Muscle of leg (tissue), 11 donors: ENCODE results near the gene RFC2. TPM values are rescaled to one million over a fixed set of nuclear protein-coding genes. Genes with fewer than 3 reads are reported as not detected.
"Not testable (repeated sequence)": the region's sequence is repeated elsewhere in the genome, so short reads cannot be mapped to it uniquely, and the experiment has no call there.

ENCODE experiments used
- DNase-seq: peaks from one replicate; pipeline ENCODE4 v3.0.0; 2013
- H3K27ac ChIP-seq: one replicate; pipeline ENCODE4 v1.5.1; 2013; ENCODE audit warnings: mild to moderate bottlenecking, low read length, control low read depth
- H3K27me3 ChIP-seq: one replicate; pipeline ENCODE4 v1.6.1; 2013; ENCODE audit warnings: low read length; ENCODE audit not compliant: control insufficient read depth, insufficient read depth
- H3K36me3 ChIP-seq: one replicate; pipeline ENCODE4 v1.6.1; 2013; ENCODE audit warnings: low read length; ENCODE audit not compliant: control insufficient read depth, insufficient read depth
- H3K4me1 ChIP-seq: one replicate; pipeline ENCODE4 v1.6.1; 2013; ENCODE audit warnings: low read length; ENCODE audit not compliant: control insufficient read depth, insufficient read depth
- H3K4me3 ChIP-seq: one replicate; pipeline ENCODE4 v1.5.1; 2013; ENCODE audit warnings: low read length, control low read depth
- H3K9me3 ChIP-seq: replicated peaks from 2 replicates; pipeline ENCODE4 v1.6.1; 2013; ENCODE audit warnings: low read depth, low read length; ENCODE audit not compliant: control insufficient read depth
- WGBS: methylation state at CpG from one replicate; pipeline ENCODE4 v1.1.5; 2013; ENCODE audit warnings: missing lambda C conversion rate; ENCODE audit not compliant: insufficient coverage; 5-methylcytosine and 5-hydroxymethylcytosine counted together
- polyA plus RNA-seq, 8 donors: library from polyadenylated mRNA; unstranded; fragments of 120-200 nt; gene quantifications; one replicate each; pipeline versions ENCODE4 v1.2.1 to v1.2.3, GENCODE V29; 2013; ENCODE audit warnings: inconsistent platforms in 1 of 8, low replicate concordance in 1 of 8; ENCODE audit not compliant: insufficient read length in 8 of 8, insufficient read depth in 1 of 8
- total RNA-seq: library from RNA; stranded (reverse); fragments of 120-200 nt; gene quantifications from one replicate; pipeline ENCODE4 v1.2.4, GENCODE V29; 2013

The RFC2 gene
- total and polyA plus RNA-seq, 9 donors = 27.5 to 39.5 (median 38.0) TPM

- Histone ChIP-seq H3K9me3 (no peaks in the 10 kb centered on the region), H3K4me1 (peaks cover 22% of the 10 kb centered on the region), H3K27ac (no peak overlapping the region), H3K27me3 (no peaks in the 10 kb centered on the region), H3K36me3 (no peaks in the 10 kb centered on the region), H3K4me3 (no peak overlapping the region)
- no peak for DNase-seq
- 80% methylated on average over 2 of the region's 13 CpGs for WGBS
Observed at GRCh38 chr7:74267756-74268565, 13.8 kb upstream of the RFC2 start.

DNA sequence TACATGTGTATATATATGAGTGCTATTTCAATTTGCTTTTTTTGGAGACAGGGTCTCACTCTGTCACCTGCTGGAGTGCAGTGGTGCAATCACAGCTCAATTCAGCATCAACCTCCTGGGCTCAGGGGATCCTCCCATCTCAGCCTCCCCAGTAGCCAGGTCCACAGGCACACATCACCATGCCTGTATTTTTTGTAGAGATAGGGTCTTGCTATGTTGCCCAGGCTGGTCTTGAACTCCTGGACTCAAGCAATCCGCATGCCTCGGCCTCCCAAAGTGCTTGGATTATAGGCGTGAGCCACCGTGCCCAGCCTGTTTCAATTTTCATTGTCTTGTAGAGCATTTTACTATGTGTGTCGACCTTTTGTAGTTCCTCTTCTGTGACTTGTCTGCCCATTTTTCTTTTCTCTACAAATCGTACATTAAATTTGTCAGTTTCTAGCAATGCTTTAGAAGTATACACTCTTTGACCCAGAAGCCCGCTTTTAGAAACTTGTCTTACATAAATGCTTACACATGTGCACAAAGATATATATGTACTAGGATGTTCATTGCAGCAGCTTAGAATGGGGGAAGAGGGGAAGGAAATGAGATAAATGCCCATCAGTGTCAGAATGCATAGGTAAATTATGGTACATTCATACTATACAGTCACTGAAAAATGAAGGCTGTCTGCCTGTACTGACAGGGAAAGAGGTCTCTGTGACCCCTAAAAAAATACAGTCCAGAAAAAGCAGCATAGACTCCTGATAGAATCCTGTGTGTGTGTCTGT, 12.2 kb upstream of the RFC2 start:
- no peak overlapping the region for H3K27ac ChIP-seq
- DNase-seq = no peak
- no peak overlapping the region for H3K4me3 ChIP-seq
- H3K27me3 ChIP-seq = no peaks in the 10 kb centered on the region
- H3K36me3 ChIP-seq = no peaks in the 10 kb centered on the region
- WGBS = 61% methylated on average over 5 of the region's 7 CpGs
- H3K9me3 ChIP-seq = no peaks in the 10 kb centered on the region
- H3K4me1 ChIP-seq = peaks cover 19% of the 10 kb centered on the region

DNA sequence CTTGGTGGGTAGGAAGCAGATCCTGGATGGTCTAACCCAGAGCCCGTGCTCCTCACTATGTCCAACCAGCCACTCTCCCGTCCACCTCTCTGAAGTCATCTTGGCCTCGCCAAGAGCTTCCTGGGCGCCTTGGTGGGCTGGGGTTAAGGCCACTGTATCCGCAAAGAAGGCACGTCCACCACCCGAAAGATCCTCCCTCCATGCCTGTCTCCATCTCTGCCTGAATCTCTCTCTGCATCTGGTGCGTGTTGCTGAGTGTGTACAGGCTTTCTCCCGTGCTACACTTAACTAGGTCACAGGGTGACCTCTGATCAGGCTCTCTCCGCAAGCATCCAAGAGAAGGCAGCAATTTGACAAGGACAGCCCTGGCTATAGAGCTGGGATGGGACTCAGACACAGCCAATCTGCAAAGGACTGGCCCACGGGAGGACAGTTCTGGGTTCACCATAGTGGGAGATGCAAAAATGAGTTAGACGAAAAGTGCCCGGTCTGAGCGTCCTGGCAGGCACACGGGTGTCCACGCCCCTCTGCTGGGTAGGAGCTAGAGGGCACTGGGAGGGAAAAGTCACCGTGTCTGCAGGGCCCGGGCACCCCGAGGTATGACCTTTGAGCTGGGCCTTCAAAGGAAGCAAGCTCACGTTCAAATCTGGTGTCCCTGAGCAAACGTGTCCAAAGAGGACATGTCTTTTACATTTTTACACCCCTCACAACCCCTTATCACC, 9.4 kb upstream of the RFC2 start:
- DNase-seq = no peak
- no peak overlapping the region for H3K4me3 ChIP-seq
- H3K27ac ChIP-seq = no peak overlapping the region
- 77% methylated on average over 11 of the region's 21 CpGs for WGBS
- no peaks in the 10 kb centered on the region for H3K27me3 ChIP-seq
- H3K9me3 ChIP-seq = no peaks in the 10 kb centered on the region
- H3K4me1 ChIP-seq = peaks cover 13% of the 10 kb centered on the region
- H3K36me3 ChIP-seq = no peaks in the 10 kb centered on the region

- Histone ChIP-seq H3K9me3 (no peaks in the 10 kb centered on the region), H3K27ac (peak overlapping the region; percentile 67), H3K36me3 (no peaks in the 10 kb centered on the region), H3K4me1 (peaks cover 13% of the 10 kb centered on the region), H3K4me3 (no peak overlapping the region), H3K27me3 (no peaks in the 10 kb centered on the region)
- WGBS = 61% methylated on average over 14 of the region's 20 CpGs
- peak; percentile 74 for DNase-seq
Observed at GRCh38 chr7:74262639-74263398, 8.6 kb upstream of the RFC2 start.

GRCh38 chr7:74258639-74259038, 4.4 kb upstream of the RFC2 start:
- Histone ChIP-seq H3K4me3 (no peak overlapping the region), H3K9me3 (no peaks in the 10 kb centered on the region), H3K4me1 (peaks cover 29% of the 10 kb centered on the region), H3K27me3 (no peaks in the 10 kb centered on the region), H3K27ac (no peak overlapping the region), H3K36me3 (no peaks in the 10 kb centered on the region)
- WGBS = 60% methylated on average over 4 of the region's 9 CpGs
- no peak for DNase-seq

DNA sequence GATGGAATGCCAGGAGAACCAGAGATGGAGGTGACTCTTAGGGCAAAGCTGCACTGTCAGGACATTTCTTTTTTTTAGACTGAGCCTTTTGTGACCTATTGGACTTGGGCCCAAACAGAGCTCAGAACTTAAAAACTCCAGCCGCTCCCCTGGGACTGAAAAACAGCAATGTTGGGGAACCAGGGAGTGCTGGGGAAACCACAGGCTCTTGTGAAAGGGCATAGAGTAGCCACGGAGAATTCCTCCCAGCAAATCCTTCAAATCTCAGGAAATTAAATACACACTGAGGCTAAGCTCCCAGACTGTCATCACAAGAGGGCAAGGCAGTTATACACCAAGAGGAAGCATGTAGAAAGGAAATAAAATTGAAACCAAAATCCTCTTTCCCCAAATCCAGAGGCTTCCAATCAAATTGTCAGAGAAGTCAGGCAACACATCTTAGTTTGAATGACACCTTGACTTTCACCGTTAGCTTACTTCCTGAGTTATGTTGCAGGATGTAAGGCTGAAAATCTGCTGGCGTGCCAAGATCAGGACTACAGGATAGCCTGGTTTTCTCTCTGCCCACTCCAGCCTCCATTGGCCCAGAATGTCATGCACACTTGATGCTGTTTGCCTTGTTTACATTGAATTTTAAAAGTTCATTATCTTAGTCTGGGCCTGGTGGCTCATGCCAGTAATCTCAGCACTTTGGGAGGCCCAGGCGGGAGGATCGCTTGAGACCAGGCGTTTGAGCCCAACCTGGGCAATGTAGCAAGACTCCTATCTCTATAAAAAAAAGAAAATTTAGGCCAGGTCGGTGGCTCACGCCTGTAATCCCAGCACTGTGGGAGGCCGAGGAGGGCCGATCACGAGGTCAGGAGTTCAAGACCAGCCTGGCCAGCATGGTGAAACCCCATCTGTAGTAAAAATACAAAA, 2.6 kb upstream of the RFC2 start:
- DNase-seq = no peak
- 27% methylated on average over 1 of the region's 12 CpGs for WGBS
- Histone ChIP-seq H3K9me3 (no peaks in the 10 kb centered on the region), H3K27ac (peak overlapping the region; percentile 89), H3K27me3 (no peaks in the 10 kb centered on the region), H3K4me3 (no peak overlapping the region), H3K36me3 (no peaks in the 10 kb centered on the region), H3K4me1 (peaks cover 32% of the 10 kb centered on the region)

DNA sequence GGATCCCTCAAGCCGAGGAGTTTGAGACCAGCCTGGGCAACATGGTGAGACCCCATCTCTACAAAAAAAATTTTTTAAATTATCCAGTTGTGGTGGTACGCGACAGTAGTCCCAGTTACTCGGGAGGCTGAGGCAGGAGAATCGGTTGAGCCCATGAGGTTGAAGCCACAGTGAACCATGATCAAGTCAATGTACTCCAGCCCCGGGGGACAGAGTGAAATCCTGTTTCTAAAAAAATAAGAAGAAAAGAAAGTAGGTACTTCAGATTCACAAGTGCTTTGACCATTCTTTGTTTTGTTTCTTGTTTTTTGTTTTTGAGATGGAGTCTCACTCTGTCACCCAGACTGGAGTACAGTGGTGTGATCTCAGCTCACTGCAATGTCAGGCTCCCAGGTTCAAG, 1.3 kb upstream of the RFC2 start:
- not testable (repeated sequence) for H3K36me3 ChIP-seq, H3K4me3 ChIP-seq, H3K9me3 ChIP-seq, H3K27me3 ChIP-seq, DNase-seq
- 96% methylated on average over 4 of the region's 6 CpGs for WGBS
- Histone ChIP-seq H3K4me1 (peaks cover 32% of the 10 kb centered on the region), H3K27ac (peak overlapping the region; percentile 99)

- WGBS = 22% methylated on average over 7 of the region's 20 CpGs
Observed at GRCh38 chr7:74254858-74255379, 720 bp upstream of the RFC2 start.

DNA sequence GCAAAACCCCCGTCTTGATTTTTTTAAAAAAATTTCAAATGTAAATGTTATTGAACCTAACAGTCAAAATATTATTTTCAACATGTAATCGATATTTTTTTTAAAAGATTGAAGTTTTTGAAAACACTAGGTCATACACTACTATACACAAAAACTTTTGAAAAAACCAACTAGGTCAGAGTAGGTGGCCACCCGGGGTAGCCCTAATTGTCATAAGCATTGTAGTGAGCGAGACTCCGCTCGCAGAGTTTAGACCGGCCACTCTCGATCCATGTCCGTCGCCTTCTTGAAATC, 417 bp downstream of the RFC2 start:
- DNase-seq = no peak
- no peaks in the 10 kb centered on the region for H3K27me3 ChIP-seq
- peaks cover 21% of the 10 kb centered on the region for H3K36me3 ChIP-seq
- H3K9me3 ChIP-seq = no peaks in the 10 kb centered on the region
- peak overlapping the region; percentile 89 for H3K4me3 ChIP-seq
- H3K4me1 ChIP-seq = peaks cover 32% of the 10 kb centered on the region
- peak overlapping the region; percentile 91 for H3K27ac ChIP-seq
- WGBS = 0% methylated on average over 8 of the region's 10 CpGs

More at GRCh38 chr7:74254858-74255379, 720 bp upstream of the RFC2 start:
- Histone ChIP-seq H3K27ac (peak overlapping the region; percentile 99), H3K9me3 (no peaks in the 10 kb centered on the region), H3K4me1 (peaks cover 32% of the 10 kb centered on the region), H3K4me3 (peak overlapping the region; percentile 89), H3K27me3 (no peaks in the 10 kb centered on the region), H3K36me3 (peaks cover 12% of the 10 kb centered on the region)
- DNase-seq = no peak
